Body of pancreas (tissue), 4 donors: ENCODE data around the gene HSPG2. TPM values are rescaled to one million over a fixed set of nuclear protein-coding genes. Genes with fewer than 3 reads are reported as not detected.
"Not testable (repeated sequence)": the region's sequence is repeated elsewhere in the genome, so short reads cannot be mapped to it uniquely, and the experiment has no call there.

ENCODE experiments used
- ATAC-seq: fragments of 150-250 bp; one replicate; pipeline ENCODE4 v1.9.1; 2016
- DNase-seq, 4 donors: peaks; one replicate each; pipeline ENCODE4 v3.0.0-alpha.2; 2019
- H3K27ac ChIP-seq, 4 donors: fragments of 200-600 bp; sonication (generic); 1 replicate in 3 of 4; 2 replicates in 1 of 4; pipeline versions ENCODE4 v1.5.1 to v1.6.1; 2016 to 2019; ENCODE audit warnings: mild to moderate bottlenecking in 1 of 4, mixed read lengths in 1 of 4, moderate library complexity in 1 of 4
- H3K27me3 ChIP-seq, 2 donors: fragments of 200-600 bp; sonication (generic); one replicate each; pipeline ENCODE4 v1.6.0; 2016; ENCODE audit warnings: mild to moderate bottlenecking in 1 of 2
- H3K36me3 ChIP-seq, 2 donors: fragments of 200-600 bp; sonication (generic); replicated peaks in 1 of 2; 2 replicates each; pipeline ENCODE4 v1.5.1; 2016; ENCODE audit warnings: low read depth in 2 of 2; ENCODE audit not compliant: insufficient read depth in 1 of 2
- H3K4me1 ChIP-seq: fragments of 200-600 bp; sonication (generic); one replicate; pipeline ENCODE4 v1.6.0; 2016
- H3K4me3 ChIP-seq, 2 donors: fragments of 200-600 bp; sonication (generic); 1 replicate in 1 of 2; 2 replicates in 1 of 2; pipeline ENCODE4 v1.5.1; 2016 to 2019
- H3K9me3 ChIP-seq, 3 donors: fragments of 200-600 bp; sonication (generic); 1 replicate in 2 of 3; 2 replicates in 1 of 3; pipeline ENCODE4 v1.5.1; 2016
- CTCF ChIP-seq, 7 experiments: fragments of 450-650 bp in 4 of 7; fragments of 200-600 bp in 3 of 7; sonication (generic) in 3 of 7; IDR thresholded peaks; one replicate each; pipeline ENCODE4 v1.5.1; 2016 to 2019; ENCODE audit warnings: antibody characterized with exemption in 7 of 7
- POLR2A ChIP-seq, 3 donors: fragments of 450-650 bp; IDR thresholded peaks; one replicate each; pipeline ENCODE4 v1.6.1; 2016; ENCODE audit warnings: antibody characterized with exemption in 3 of 3, mild to moderate bottlenecking in 2 of 3
- WGBS, 2 donors: methylation state at CpG; one replicate each; pipeline ENCODE4 v1.1.5; 2017; 5-methylcytosine and 5-hydroxymethylcytosine counted together
- intact Hi-C: fragments of 100-400 bp; cut with DNase I; formaldehyde crosslinking; loops from one replicate; pipeline ENCODE4 v1.15.1; 2023
- total RNA-seq, 2 donors: library from RNA; depleted of rRNA; stranded (reverse); fragments of >200 nt; gene quantifications; one replicate each; pipeline ENCODE4 v1.1.0, GENCODE V29; 2016

Gene HSPG2
- total RNA-seq, 2 donors from 2014 or later = 87.7 to 179 TPM

DNA sequence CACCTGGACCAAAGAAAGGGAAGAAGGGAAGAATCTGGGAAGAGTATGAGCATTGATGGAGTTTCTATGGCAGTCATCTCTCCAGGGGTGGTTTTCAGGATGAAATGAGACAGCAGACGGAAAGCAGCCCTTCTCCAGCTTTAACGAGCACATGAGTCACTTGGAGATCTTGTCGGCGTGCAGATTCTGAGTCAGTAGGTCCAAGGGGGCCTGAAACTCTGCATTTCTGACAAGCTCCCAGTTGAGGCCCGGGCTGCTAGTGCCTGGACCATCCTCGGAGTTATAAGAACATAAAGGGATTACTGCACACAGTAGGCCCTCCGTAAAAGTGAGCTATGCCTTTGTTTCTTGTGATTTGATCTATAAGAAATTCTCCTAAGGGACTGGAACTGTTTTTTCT is 17.6 kb downstream of the HSPG2 start:
- Histone ChIP-seq H3K4me1 (peaks cover 47% of the 10 kb centered on the region), H3K27ac (peak overlapping the region in 1 of 4 donors; percentile 24), H3K4me3 (no peak overlapping the region), H3K9me3 (no peaks in the 10 kb centered on the region), H3K36me3 (no peaks in the 10 kb centered on the region), H3K27me3 (no peaks in the 10 kb centered on the region)
- ATAC-seq (no peak), DNase-seq (peak in 1 of 4 donors; percentile 17)
- TF ChIP-seq CTCF (IDR thresholded peaks at IDR 0.05) = no peak
- TF ChIP-seq POLR2A (IDR thresholded peaks at IDR 0.05) = no peak
- intact Hi-C loops = no loop called here
- 81 to 85% methylated on average over 7 of the region's 7 CpGs for WGBS, 2 donors

- H3K36me3 ChIP-seq, H3K27me3 ChIP-seq, intact Hi-C loops, H3K4me3 ChIP-seq, H3K9me3 ChIP-seq, ATAC-seq, DNase-seq: not testable (repeated sequence)
- H3K4me1 ChIP-seq = peaks cover 60% of the 10 kb centered on the region
- peak overlapping the region; percentile 5 to 58 (median 16) for H3K27ac ChIP-seq
- 58 to 75% methylated on average over 6 of the region's 6 CpGs for WGBS, 2 donors
Observed at GRCh38 chr1:21917239-21917631, 19.9 kb downstream of the HSPG2 start.

- WGBS, 2 donors = 44 to 53% methylated on average over 20 of the region's 20 CpGs
- Histone ChIP-seq H3K4me3 (no peak overlapping the region), H3K27me3 (no peaks in the 10 kb centered on the region), H3K36me3 (no peaks in the 10 kb centered on the region), H3K27ac (peak overlapping the region; percentile 5 to 58 (median 16)), H3K9me3 (no peaks in the 10 kb centered on the region), H3K4me1 (peaks cover 56% of the 10 kb centered on the region)
- no peak for TF ChIP-seq POLR2A (IDR thresholded peaks at IDR 0.05)
- TF ChIP-seq CTCF (IDR thresholded peaks at IDR 0.05) = no peak
- intact Hi-C loops = no loop called here
- peak in 1 of 4 donors; percentile 25 for DNase-seq
- no peak for ATAC-seq
Observed at GRCh38 chr1:21916447-21917238, 20.5 kb downstream of the HSPG2 start.

DNA sequence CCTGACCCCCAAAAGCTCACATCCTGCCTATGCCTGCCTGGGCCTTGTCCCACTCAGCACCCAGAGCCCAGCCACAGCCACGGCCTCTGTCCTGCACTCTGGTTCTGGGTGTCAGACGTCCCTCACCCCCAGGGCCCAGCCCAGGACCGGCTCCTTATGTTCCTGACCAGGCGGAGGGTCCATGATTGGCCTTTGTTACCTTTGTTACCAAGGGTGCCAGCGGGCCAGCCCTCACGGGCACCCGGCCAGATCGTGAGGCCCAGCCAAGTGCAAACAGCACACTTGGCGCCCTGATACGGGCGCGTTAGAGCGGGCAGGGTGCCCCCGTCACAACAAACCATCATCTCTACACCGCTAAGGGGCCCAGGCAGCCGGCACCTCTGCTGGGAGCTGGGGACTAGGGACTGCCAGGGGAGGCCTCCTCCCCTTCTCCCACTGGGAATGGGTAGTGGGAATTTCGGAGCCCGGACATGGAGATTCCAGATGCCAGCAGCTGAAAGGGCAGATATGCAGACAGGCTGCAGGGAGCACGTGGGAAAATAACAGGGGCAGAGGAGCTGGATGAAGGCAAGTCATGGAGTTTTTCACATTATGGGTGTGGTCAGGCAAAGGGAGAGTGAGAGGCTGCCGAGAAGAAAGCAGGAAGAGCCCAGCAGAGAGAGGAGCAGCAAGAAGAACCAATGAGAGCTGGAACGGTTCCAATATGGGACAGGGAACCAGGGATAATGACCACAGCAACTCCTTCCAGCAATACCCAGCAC is 22.1 kb downstream of the HSPG2 start:
- peak; percentile 76 for ATAC-seq
- intact Hi-C loops = no loop called here
- Histone ChIP-seq H3K27me3 (no peaks in the 10 kb centered on the region), H3K27ac (peak overlapping the region; percentile 52 to 80 (median 62)), H3K36me3 (no peaks in the 10 kb centered on the region), H3K9me3 (no peaks in the 10 kb centered on the region), H3K4me3 (no peak overlapping the region), H3K4me1 (peaks cover 44% of the 10 kb centered on the region)
- DNase-seq = peak; percentile 72 to 86 (median 80)
- 6 to 13% methylated on average over 6 to 20 of the region's 21 CpGs for WGBS, 2 donors
- TF ChIP-seq CTCF (IDR thresholded peaks at IDR 0.05) = no peak
- peak in 1 of 3 donors; percentile 11 for TF ChIP-seq POLR2A (IDR thresholded peaks at IDR 0.05)

- no peak for DNase-seq
- Histone ChIP-seq H3K4me3 (no peak overlapping the region), H3K9me3 (no peaks in the 10 kb centered on the region), H3K27me3 (no peaks in the 10 kb centered on the region), H3K27ac (peak overlapping the region; percentile 52 to 80 (median 62)), H3K36me3 (no peaks in the 10 kb centered on the region), H3K4me1 (peaks cover 50% of the 10 kb centered on the region)
- ATAC-seq = no peak
- 20 to 37% methylated on average over 1 to 5 of the region's 5 CpGs for WGBS, 2 donors
- TF ChIP-seq POLR2A (IDR thresholded peaks at IDR 0.05) = no peak
- no peak for TF ChIP-seq CTCF (IDR thresholded peaks at IDR 0.05)
- intact Hi-C loops = no loop called here
Observed at GRCh38 chr1:21914450-21914849, 22.7 kb downstream of the HSPG2 start.
